BLaER1 treated with 17β-estradiol and CSF1 and Interleukin-3, amounts not matched to agents 10 nM and 100 nM (cell line): Measurements from ENCODE around the gene FRMD6.

Source experiments
- H3K27ac ChIP-seq, 11 experiments: shearing (Covaris generic); formaldehyde crosslinking; 2 replicates each; pipeline ENCODE4 v1.8.1; 2022
- H3K27me3 ChIP-seq, 11 experiments: shearing (Covaris generic); formaldehyde crosslinking; 2 replicates each; pipeline ENCODE4 v1.8.1; 2022
- H3K36me3 ChIP-seq, 11 experiments: shearing (Covaris generic); formaldehyde crosslinking; 2 replicates each; pipeline ENCODE4 v1.8.1; 2022
- H3K4me1 ChIP-seq, 10 experiments: shearing (Covaris generic); formaldehyde crosslinking; 2 replicates each; pipeline ENCODE4 v1.8.1; 2022
- H3K4me2 ChIP-seq, 11 experiments: shearing (Covaris generic); formaldehyde crosslinking; 2 replicates each; pipeline ENCODE4 v1.8.1; 2022
- H3K4me3 ChIP-seq, 10 experiments: shearing (Covaris generic); formaldehyde crosslinking; 2 replicates each; pipeline ENCODE4 v1.8.1; 2022
- H3K9ac ChIP-seq, 11 experiments: shearing (Covaris generic); formaldehyde crosslinking; 2 replicates each; pipeline ENCODE4 v1.8.1; 2022
- H3K9me3 ChIP-seq, 11 experiments: shearing (Covaris generic); formaldehyde crosslinking; replicated peaks in 1 of 11; 2 replicates each; pipeline ENCODE4 v1.8.1; 2022
- H4K20me1 ChIP-seq, 11 experiments: shearing (Covaris generic); formaldehyde crosslinking; 2 replicates each; pipeline ENCODE4 v1.8.1; 2022
- Cebpa-rat ChIP-seq, 11 experiments: shearing (Covaris generic); IDR thresholded peaks; 2 replicates each; pipeline ENCODE4 v1.8.1; 2022

Gene FRMD6

GRCh38 chr14:51657762-51658161 lies 6.1 kb downstream of the FRMD6 start:
- Histone ChIP-seq H3K9me3 (no peaks in the 10 kb centered on the region), H3K4me3 (no peak overlapping the region), H3K9ac (no peak overlapping the region), H3K27ac (no peak overlapping the region), H3K36me3 (no peaks in the 10 kb centered on the region), H3K27me3 (peaks cover 20 to 32% (median 29%) of the 10 kb centered on the region in 11 experiments), H4K20me1 (peaks cover 0 to 5% (median 0%) of the 10 kb centered on the region in 11 experiments; a peak in 2 of 22 replicates), H3K4me1 (peaks cover 6 to 12% (median 9%) of the 10 kb centered on the region in 10 experiments; a peak in 18 of 20 replicates), H3K4me2 (no peak overlapping the region)
- no peak for TF ChIP-seq Cebpa-rat (IDR thresholded peaks at IDR 0.05)

GRCh38 chr14:51658441-51659173 lies 6.9 kb downstream of the FRMD6 start:
- no peak overlapping the region for H3K27ac ChIP-seq
- no peak overlapping the region for H3K9ac ChIP-seq
- no peak overlapping the region for H3K4me2 ChIP-seq
- H3K4me1 ChIP-seq = peaks cover 0 to 3% (median under 1%) of the 10 kb centered on the region in 10 experiments; a peak in 6 of 20 replicates
- H3K27me3 ChIP-seq = peaks cover 12 to 24% (median 20%) of the 10 kb centered on the region in 11 experiments
- H3K9me3 ChIP-seq = no peaks in the 10 kb centered on the region
- no peaks in the 10 kb centered on the region for H3K36me3 ChIP-seq
- H3K4me3 ChIP-seq = no peak overlapping the region
- no peaks in the 10 kb centered on the region for H4K20me1 ChIP-seq
- no peak for TF ChIP-seq Cebpa-rat (IDR thresholded peaks at IDR 0.05)

DNA sequence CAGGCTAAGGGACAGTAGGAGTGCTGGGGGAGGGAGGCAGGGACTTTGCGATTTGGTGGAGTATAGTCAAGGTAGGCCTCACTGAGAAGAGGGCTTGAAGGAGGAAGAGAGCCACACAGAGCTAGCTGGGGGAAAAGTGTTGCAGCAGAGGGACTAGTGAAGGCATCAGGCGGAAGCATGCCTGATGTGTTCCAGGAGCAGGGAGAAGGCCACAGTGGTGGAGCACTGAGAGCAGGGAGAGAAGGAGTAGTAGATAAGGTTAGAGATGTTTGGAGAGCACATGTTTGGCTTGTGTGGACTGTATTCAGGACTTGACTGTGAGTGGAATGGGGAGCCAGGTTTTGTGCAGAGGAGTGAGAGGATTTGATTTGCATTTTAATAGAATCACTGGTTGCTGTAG lies 9.0 kb downstream of the FRMD6 start:
- Histone ChIP-seq H3K9ac (no peak overlapping the region), H4K20me1 (no peaks in the 10 kb centered on the region), H3K4me2 (no peak overlapping the region), H3K27ac (no peak overlapping the region), H3K4me3 (no peak overlapping the region), H3K27me3 (peaks cover 0 to 4% (median 0%) of the 10 kb centered on the region in 11 experiments; a peak in 1 of 22 replicates), H3K4me1 (no peaks in the 10 kb centered on the region), H3K36me3 (no peaks in the 10 kb centered on the region), H3K9me3 (no peaks in the 10 kb centered on the region)
- TF ChIP-seq Cebpa-rat (IDR thresholded peaks at IDR 0.05) = no peak

GRCh38 chr14:51661504-51661903 lies 9.8 kb downstream of the FRMD6 start:
- Histone ChIP-seq H3K9me3 (no peaks in the 10 kb centered on the region), H3K4me3 (no peak overlapping the region), H3K27ac (no peak overlapping the region), H4K20me1 (no peaks in the 10 kb centered on the region), H3K4me1 (no peaks in the 10 kb centered on the region), H3K4me2 (no peak overlapping the region), H3K9ac (no peak overlapping the region), H3K27me3 (no peaks in the 10 kb centered on the region), H3K36me3 (no peaks in the 10 kb centered on the region)
- TF ChIP-seq Cebpa-rat (IDR thresholded peaks at IDR 0.05) = no peak

- Histone ChIP-seq H3K36me3 (no peaks in the 10 kb centered on the region), H3K4me2 (no peak overlapping the region), H4K20me1 (no peaks in the 10 kb centered on the region), H3K27me3 (no peaks in the 10 kb centered on the region), H3K27ac (no peak overlapping the region), H3K9me3 (no peaks in the 10 kb centered on the region), H3K9ac (no peak overlapping the region), H3K4me3 (no peak overlapping the region), H3K4me1 (no peaks in the 10 kb centered on the region)
- no peak for TF ChIP-seq Cebpa-rat (IDR thresholded peaks at IDR 0.05)
These were observed 12.1 kb downstream of the FRMD6 start for GRCh38 chr14:51663783-51664326.

GRCh38 chr14:51666070-51666469 lies 14.4 kb downstream of the FRMD6 start:
- no peak overlapping the region for H3K4me2 ChIP-seq
- no peaks in the 10 kb centered on the region for H3K36me3 ChIP-seq
- H3K27me3 ChIP-seq = no peaks in the 10 kb centered on the region
- no peak for TF ChIP-seq Cebpa-rat (IDR thresholded peaks at IDR 0.05)
- no peak overlapping the region for H3K27ac ChIP-seq
- H3K9ac ChIP-seq = no peak overlapping the region
- H3K4me3 ChIP-seq = no peak overlapping the region
- no peaks in the 10 kb centered on the region for H3K4me1 ChIP-seq
- H4K20me1 ChIP-seq = no peaks in the 10 kb centered on the region
- H3K9me3 ChIP-seq = no peaks in the 10 kb centered on the region

- no peak overlapping the region for H3K27ac ChIP-seq
- no peak overlapping the region for H3K4me3 ChIP-seq
These were observed 15.1 kb downstream of the FRMD6 start for GRCh38 chr14:51666826-51667225.

DNA sequence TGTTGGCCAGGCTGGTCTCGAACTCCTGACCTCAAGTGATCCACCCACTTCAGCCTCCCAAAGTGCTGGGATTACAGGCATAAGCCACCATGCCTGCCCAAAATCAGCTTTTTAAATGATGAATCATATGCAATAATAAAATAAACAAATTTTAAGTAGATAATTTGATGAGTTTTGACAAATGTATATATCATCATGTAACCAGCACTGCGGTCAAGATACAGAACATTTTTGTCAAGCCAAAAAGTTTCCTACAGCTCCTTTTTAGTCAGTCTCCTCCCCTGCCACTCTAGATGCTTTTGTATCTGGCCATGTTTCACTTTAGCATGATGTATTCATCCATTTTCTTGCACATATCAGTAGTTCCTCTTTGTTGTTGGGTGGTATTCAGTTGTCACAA lies 17.2 kb downstream of the FRMD6 start:
- Histone ChIP-seq H3K27ac (no peak overlapping the region), H4K20me1 (no peaks in the 10 kb centered on the region), H3K4me3 (no peak overlapping the region), H3K4me1 (no peaks in the 10 kb centered on the region), H3K9me3 (peaks cover 0 to 10% (median 0%) of the 10 kb centered on the region in 11 experiments; a peak in 2 of 22 replicates), H3K27me3 (no peaks in the 10 kb centered on the region), H3K4me2 (no peak overlapping the region), H3K36me3 (no peaks in the 10 kb centered on the region), H3K9ac (no peak overlapping the region)
- TF ChIP-seq Cebpa-rat (IDR thresholded peaks at IDR 0.05) = no peak

More at GRCh38 chr14:51666826-51667225, 15.1 kb downstream of the FRMD6 start:
- Histone ChIP-seq H3K27me3 (no peaks in the 10 kb centered on the region), H3K4me2 (no peak overlapping the region), H3K9ac (no peak overlapping the region), H3K36me3 (no peaks in the 10 kb centered on the region), H3K4me1 (no peaks in the 10 kb centered on the region), H3K9me3 (no peaks in the 10 kb centered on the region), H4K20me1 (no peaks in the 10 kb centered on the region)
- TF ChIP-seq Cebpa-rat (IDR thresholded peaks at IDR 0.05) = no peak

GRCh38 chr14:51674294-51675002 lies 22.7 kb downstream of the FRMD6 start:
- Histone ChIP-seq H3K27ac (no peak overlapping the region), H3K9me3 (peaks cover 0 to 10% (median 0%) of the 10 kb centered on the region in 11 experiments; a peak in 2 of 22 replicates), H3K4me2 (no peak overlapping the region), H4K20me1 (no peaks in the 10 kb centered on the region), H3K27me3 (no peaks in the 10 kb centered on the region), H3K4me1 (no peaks in the 10 kb centered on the region), H3K36me3 (no peaks in the 10 kb centered on the region), H3K9ac (no peak overlapping the region), H3K4me3 (no peak overlapping the region)
- TF ChIP-seq Cebpa-rat (IDR thresholded peaks at IDR 0.05) = no peak
